Inferior parietal cortex (tissue), 1 donor: Measurements from ENCODE around the gene SMIM26.
A peak's percentile ranks its signal among the peaks of the same experiment; 100 is the strongest.

Experiments
- DNase-seq: peaks from one replicate; pipeline ENCODE4 v3.0.0-alpha.2; 2016; ENCODE audit errors: extremely low spot score

SMIM26 gene

GRCh38 chr20:18580012-18580411 is 12.8 kb downstream of the SMIM26 start:
- no peak for DNase-seq

- DNase-seq: no peak
These were observed 17.9 kb downstream of the SMIM26 start for GRCh38 chr20:18585134-18585533.

GRCh38 chr20:18587665-18588573 is 20.7 kb downstream of the SMIM26 start, which contains the start of gene DTD1:
Gene DTD1, plus strand, starts transcription at chr20:18588054. Its CDS starts 19 bp downstream, at chr20:18588073.
- peak; percentile 87 for DNase-seq

- DNase-seq: no peak
These were observed 21.3 kb downstream of the SMIM26 start for GRCh38 chr20:18588574-18588933.

- no peak for DNase-seq
These were observed 22.9 kb downstream of the SMIM26 start for GRCh38 chr20:18589941-18590674.

GRCh38 chr20:18596270-18596669 is 29.0 kb downstream of the SMIM26 start:
- no peak for DNase-seq

- no peak for DNase-seq
These were observed 42.5 kb downstream of the SMIM26 start for GRCh38 chr20:18609741-18610140.

GRCh38 chr20:18611492-18611891 is 44.3 kb downstream of the SMIM26 start:
- DNase-seq: no peak

GRCh38 chr20:18613553-18613952 is 46.3 kb downstream of the SMIM26 start:
- DNase-seq: no peak

GRCh38 chr20:18614244-18614643 is 47.0 kb downstream of the SMIM26 start:
- no peak for DNase-seq

- DNase-seq: no peak
These were observed 47.9 kb downstream of the SMIM26 start for GRCh38 chr20:18615020-18615650.
